ENCODE results near the gene SSBP3. TPM values are rescaled to one million over a fixed set of nuclear protein-coding genes. Genes with fewer than 3 reads are reported as not detected.

SSBP3 gene
- total RNA-seq, 1 experiment from 2014 or later: 37.5 TPM

- TF ChIP-seq CTCF (IDR thresholded peaks at IDR 0.05 in 2 of 3, conservative IDR thresholded peaks at IDR 0.05 in 1 of 3; ENCODE audit: borderline replicate concordance in 1 of 3, insufficient read depth in 1 of 3, low read depth in 2 of 3, low read length in 2 of 3) (no peak), JUND (IDR thresholded peaks at IDR 0.05) (no peak), ZNF274 (IDR thresholded peaks at IDR 0.05; ENCODE audit: low read depth, low read length) (no peak), CEBPB (IDR thresholded peaks at IDR 0.05; ENCODE audit: low read depth) (no peak), EGR1 (IDR thresholded peaks at IDR 0.05; ENCODE audit: low read depth) (no peak)
These were observed 148.9 kb downstream of the SSBP3 start (continued) for GRCh38 chr1:54257346-54257620.

GRCh38 chr1:54256522-54257345 is 149.5 kb downstream of the SSBP3 start:
- Histone ChIP-seq H4K20me1 (ENCODE audit: insufficient read depth) (no peaks in the 10 kb centered on the region), H3K9ac (ENCODE audit: low read length) (no peak overlapping the region), H3K9me2 (ENCODE audit: insufficient read depth) (no peaks in the 10 kb centered on the region), H3K36me3 (ENCODE audit: control insufficient read depth in 1 of 2, insufficient read depth in 2 of 2, low read length in 2 of 2) (no peaks in the 10 kb centered on the region), H3K9me3 (ENCODE audit: control insufficient read depth in 1 of 2, insufficient read depth in 1 of 2, low read depth in 1 of 2, low read length in 2 of 2) (no peaks in the 10 kb centered on the region), H2AFZ (ENCODE audit: low read depth, low read length, poor library complexity, severe bottlenecking) (no peak overlapping the region), H3K4me1 (ENCODE audit: control insufficient read depth in 1 of 2, insufficient read depth in 2 of 2, low read length in 2 of 2) (peaks cover 13 to 24% of the 10 kb centered on the region in 2 experiments; a peak in 3 of 4 replicates), H3K79me2 (ENCODE audit: insufficient read depth, low read length) (no peaks in the 10 kb centered on the region), H3K4me3 (replicated peaks in 1 of 2; ENCODE audit: low read depth in 1 of 2, low read length in 2 of 2) (no peak overlapping the region), H3K27me3 (ENCODE audit: insufficient read depth, low read length) (no peaks in the 10 kb centered on the region), H3K4me2 (ENCODE audit: low read length) (no peak overlapping the region), H3K27ac (ENCODE audit: low read depth, low read length) (no peak overlapping the region)
- intact Hi-C loops (cut with micrococcal nuclease): no loop called here
- ATAC-seq (no peak), DNase-seq (ENCODE audit: low read depth, low spot score) (no peak)
- ChIA-PET CTCF (no interaction called here), POLR2A (no interaction called here), RAD21 (ENCODE audit: low non-redundant PET in 1 of 2, low total read pairs in 2 of 2, uncharacterized antibody in 2 of 2, unreplicated experiment in 2 of 2) (no interaction called here)
- BruUV-seq (replicated peaks): no TSS peak
- no peak for TF ChIP-seq EZH2 (IDR thresholded peaks at IDR 0.05)
- TF ChIP-seq SIN3A (IDR thresholded peaks at IDR 0.05; ENCODE audit: low read depth): no peak
- TF ChIP-seq RAD21 (IDR thresholded peaks at IDR 0.05; ENCODE audit: low read depth): no peak
- no peak for TF ChIP-seq YY1 (IDR thresholded peaks at IDR 0.05; ENCODE audit: extremely low read depth, insufficient replicate concordance, low read depth, low read length)
- no peak for TF ChIP-seq ATF3 (IDR thresholded peaks at IDR 0.05)
- TF ChIP-seq ZBTB33 (IDR thresholded peaks at IDR 0.05; ENCODE audit: extremely low read depth, insufficient replicate concordance, low read length): no peak
- TF ChIP-seq EGR1 (IDR thresholded peaks at IDR 0.05; ENCODE audit: low read depth): no peak
- no peak for TF ChIP-seq CBX3 (IDR thresholded peaks at IDR 0.05; ENCODE audit: low read depth)
- TF ChIP-seq EZH2phosphoT487 (IDR thresholded peaks at IDR 0.05; ENCODE audit: borderline replicate concordance): no peak
- no peak for TF ChIP-seq POLR2A (IDR thresholded peaks at IDR 0.05; ENCODE audit: borderline replicate concordance, extremely low read depth, insufficient read depth, insufficient read length)
- no peak for TF ChIP-seq SRF (IDR thresholded peaks at IDR 0.05; ENCODE audit: low read depth)
- no peak for TF ChIP-seq SP1 (IDR thresholded peaks at IDR 0.05; ENCODE audit: low read depth)
- no peak for TF ChIP-seq JUND (IDR thresholded peaks at IDR 0.05)
- no peak for TF ChIP-seq MAX (IDR thresholded peaks at IDR 0.05)
- TF ChIP-seq REST (IDR thresholded peaks at IDR 0.05; ENCODE audit: low read depth): no peak
